OCI-LY7 (cell line): Measurements from ENCODE around the gene SGCB. TPM values are rescaled to one million over a fixed set of nuclear protein-coding genes. Genes with fewer than 3 reads are reported as not detected.

Experiments
- BruUV-seq: library from RNA; stranded (reverse); fragments of 400-500 nt; replicated peaks from 2 replicates; lab custom pipeline; 2021; lab: Mats Ljungman, UMichigan
- CTCF ChIA-PET: fragments of 300-600 bp; sonication (Branson Sonifier 250); formaldehyde crosslinking; loops from one replicate; lab custom pipeline; 2022; ENCODE audit warnings: antibody characterized with exemption; ENCODE audit not compliant: unreplicated experiment; lab: Charles Lee
- POLR2A ChIA-PET: fragments of 300-600 bp; sonication (Branson Sonifier 250); formaldehyde crosslinking; loops from one replicate; lab custom pipeline; 2022; ENCODE audit warnings: antibody characterized with exemption; lab: Charles Lee
- DNase-seq: peaks from one replicate; pipeline ENCODE4 v3.0.0-alpha.2; 2015; ENCODE audit warnings: low spot score
- H2AFZ ChIP-seq: fragments of 200-600 bp; sonication (generic), shearing (Covaris generic); 2 replicates; pipeline ENCODE4 v1.6.1; 2014; ENCODE audit warnings: mild to moderate bottlenecking, antibody characterized with exemption, low read length, moderate library complexity
- H3K27ac ChIP-seq: fragments of 200-600 bp; sonication (generic); 2 replicates; pipeline ENCODE4 v1.5.1; 2014; ENCODE audit warnings: mixed run types, low read depth, mild to moderate bottlenecking, moderate library complexity, low read length, inconsistent platforms; ENCODE audit not compliant: poor library complexity, severe bottlenecking
- H3K36me3 ChIP-seq: fragments of 200-600 bp; sonication (generic); 2 replicates; pipeline ENCODE4 v1.6.1; 2014; ENCODE audit warnings: mild to moderate bottlenecking, antibody characterized with exemption, low read length, moderate library complexity, mixed read lengths; ENCODE audit not compliant: insufficient read depth
- H3K4me1 ChIP-seq: fragments of 200-600 bp; sonication (generic); 2 replicates; pipeline ENCODE4 v1.5.1; 2014; ENCODE audit warnings: mild to moderate bottlenecking, low read length; ENCODE audit not compliant: insufficient read depth, poor library complexity, severe bottlenecking
- H3K4me2 ChIP-seq: fragments of 200-600 bp; sonication (generic); 2 replicates; pipeline ENCODE4 v1.6.1; 2014; ENCODE audit warnings: mild to moderate bottlenecking, low read length
- H3K4me3 ChIP-seq: fragments of 200-600 bp; sonication (generic); 2 replicates; pipeline ENCODE4 v1.5.1; 2014; ENCODE audit warnings: mild to moderate bottlenecking, low read depth, low read length; ENCODE audit not compliant: poor library complexity, severe bottlenecking
- H3K79me2 ChIP-seq: fragments of 200-600 bp; sonication (generic); 2 replicates; pipeline ENCODE4 v1.6.1; 2016; ENCODE audit warnings: low read depth, mild to moderate bottlenecking, low read length, moderate library complexity, mixed read lengths; ENCODE audit not compliant: insufficient read depth
- H3K9me2 ChIP-seq: fragments of 200-600 bp; sonication (generic); 2 replicates; pipeline ENCODE4 v1.6.1; 2016; ENCODE audit warnings: mild to moderate bottlenecking, low read length, mixed read lengths; ENCODE audit not compliant: insufficient read depth
- H3K9me3 ChIP-seq: fragments of 200-600 bp; sonication (generic); 2 replicates; pipeline ENCODE4 v1.6.1; 2014; ENCODE audit warnings: mild to moderate bottlenecking, mixed run types, low read length, mixed read lengths
- H4K20me1 ChIP-seq: fragments of 200-600 bp; sonication (generic); 2 replicates; pipeline ENCODE4 v1.6.1; 2014; ENCODE audit warnings: mild to moderate bottlenecking, antibody characterized with exemption, low read length, moderate library complexity, mixed read lengths; ENCODE audit not compliant: insufficient read depth
- CTCF ChIP-seq: fragments of 200-600 bp; sonication (generic); conservative IDR thresholded peaks from 2 replicates; pipeline ENCODE4 v1.5.1; 2014; ENCODE audit warnings: mild to moderate bottlenecking, antibody characterized with exemption, low read length, moderate library complexity, mixed read lengths
- EZH2phosphoT487 ChIP-seq: fragments of 200-600 bp; sonication (generic); IDR thresholded peaks from 2 replicates; pipeline ENCODE4 v1.6.1; 2018; ENCODE audit warnings: low read depth, borderline replicate concordance, mild to moderate bottlenecking, mixed run types, antibody characterized with exemption, low read length, moderate library complexity, mixed read lengths
- intact Hi-C: fragments of 100-400 bp; cut with micrococcal nuclease; formaldehyde crosslinking; loops from one replicate; pipeline ENCODE4 v1.10.0; 2022; ENCODE audit not compliant: unreplicated experiment
- total RNA-seq, 2 experiments: library from RNA; depleted of rRNA in 1 of 2; stranded (reverse); fragments of >200 nt in 1 of 2; shearing (Covaris generic) in 1 of 2; gene quantifications; 2 replicates each; pipeline ENCODE4 v1.2.3, GENCODE V29; 2014 to 2022

Gene SGCB
- total RNA-seq, 2 experiments from 2014 or later: 7.5 to 20.2 TPM

GRCh38 chr4:52057196-52057595 is 19.1 kb upstream of the SGCB start:
- no peaks in the 10 kb centered on the region for H3K36me3 ChIP-seq
- H4K20me1 ChIP-seq: no peaks in the 10 kb centered on the region
- H3K9me2 ChIP-seq: no peaks in the 10 kb centered on the region
- H3K4me2 ChIP-seq: no peak overlapping the region
- CTCF ChIA-PET: no interaction called here
- no peak overlapping the region for H2AFZ ChIP-seq
- H3K79me2 ChIP-seq: no peaks in the 10 kb centered on the region
- H3K27ac ChIP-seq: no peak overlapping the region
- no peak overlapping the region for H3K4me3 ChIP-seq
- no peaks in the 10 kb centered on the region for H3K4me1 ChIP-seq
- TF ChIP-seq EZH2phosphoT487: no peak
- TF ChIP-seq CTCF: no peak
- H3K9me3 ChIP-seq: no peaks in the 10 kb centered on the region
- intact Hi-C loops: no loop called here
- BruUV-seq: no TSS peak
- no peak for DNase-seq
- POLR2A ChIA-PET: interaction anchor here (1.3 kb wide), 1 partner anchor 14 kb away, joined by 4 read pairs; no protein-coding TSS in a partner anchor

- Histone ChIP-seq H3K9me3 (no peaks in the 10 kb centered on the region), H2AFZ (no peak overlapping the region), H3K79me2 (no peaks in the 10 kb centered on the region), H4K20me1 (no peaks in the 10 kb centered on the region), H3K4me1 (no peaks in the 10 kb centered on the region), H3K27ac (no peak overlapping the region), H3K9me2 (no peaks in the 10 kb centered on the region), H3K4me3 (no peak overlapping the region), H3K36me3 (no peaks in the 10 kb centered on the region), H3K4me2 (no peak overlapping the region)
- BruUV-seq: no TSS peak
- TF ChIP-seq CTCF (no peak), EZH2phosphoT487 (no peak)
- ChIA-PET CTCF (no interaction called here), POLR2A (interaction anchor here (1.1 kb wide), 1 partner anchor 13 kb away, joined by 3 read pairs; no protein-coding TSS in a partner anchor)
- intact Hi-C loops: no loop called here
- DNase-seq: no peak
Measured at GRCh38 chr4:52054254-52054653, 16.2 kb upstream of the SGCB start.

- Histone ChIP-seq H3K9me3 (no peaks in the 10 kb centered on the region), H3K4me3 (no peak overlapping the region), H3K79me2 (no peaks in the 10 kb centered on the region), H4K20me1 (no peaks in the 10 kb centered on the region), H3K4me2 (no peak overlapping the region), H3K4me1 (no peaks in the 10 kb centered on the region), H3K36me3 (no peaks in the 10 kb centered on the region), H3K9me2 (no peaks in the 10 kb centered on the region), H3K27ac (no peak overlapping the region), H2AFZ (no peak overlapping the region)
- ChIA-PET POLR2A (no interaction called here), CTCF (no interaction called here)
- DNase-seq: no peak
- no TSS peak for BruUV-seq
- intact Hi-C loops: no loop called here
- TF ChIP-seq CTCF: no peak
- no peak for TF ChIP-seq EZH2phosphoT487
Measured at GRCh38 chr4:52052475-52052780, 14.3 kb upstream of the SGCB start.
